T-helper 1 cell treated with Interleukin-12 subunit alpha and Interleukin-12 subunit beta and Interleukin-4 antibody, amounts not matched to agents 30 μg/mL and 1 μg/mL, for 36 hours (primary cell): ENCODE data around the gene TRAF1.

ENCODE experiments used
- H3K27ac Mint-ChIP-seq: one replicate; pipeline ENCODE4 v1.8.0; 2021; ENCODE audit warnings: mild to moderate bottlenecking, mixed read lengths
- H3K27me3 Mint-ChIP-seq: one replicate; pipeline ENCODE4 v1.8.0; 2021; ENCODE audit warnings: low read depth, mixed read lengths
- H3K36me3 Mint-ChIP-seq: one replicate; pipeline ENCODE4 v1.8.0; 2021; ENCODE audit warnings: low read depth, mixed read lengths
- H3K4me1 Mint-ChIP-seq: one replicate; pipeline ENCODE4 v1.8.0; 2021; ENCODE audit warnings: low read depth, mixed read lengths
- H3K4me3 Mint-ChIP-seq: one replicate; pipeline ENCODE4 v1.8.0; 2021; ENCODE audit warnings: mild to moderate bottlenecking, moderate library complexity, mixed read lengths
- H3K9me3 Mint-ChIP-seq: one replicate; pipeline ENCODE4 v1.8.0; 2021; ENCODE audit warnings: mixed read lengths

TRAF1 gene

DNA sequence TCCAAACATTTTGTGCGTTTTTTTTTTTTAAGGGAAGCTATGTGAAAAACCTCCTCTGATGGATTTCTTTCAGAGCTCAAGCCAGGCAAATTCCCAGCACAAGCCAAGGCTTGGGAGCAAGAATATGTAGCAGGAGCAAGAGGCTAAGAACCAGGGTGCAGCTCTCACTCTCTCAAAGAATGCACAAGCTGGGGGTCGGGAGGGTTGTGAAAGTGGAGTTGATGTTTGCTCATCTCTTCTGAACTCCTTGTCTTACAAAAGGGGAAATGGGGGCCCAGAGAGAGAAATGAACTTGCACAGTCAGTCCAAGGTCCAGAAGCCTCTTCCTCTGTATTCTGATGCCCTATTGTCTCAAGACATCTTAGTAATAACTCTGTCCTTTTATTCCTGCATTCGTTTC lies 7.7 kb upstream of the TRAF1 start:
- H3K27me3 Mint-ChIP-seq = no peaks in the 10 kb centered on the region
- H3K27ac Mint-ChIP-seq = peak overlapping the region; percentile 63
- H3K4me1 Mint-ChIP-seq = peaks cover 70% of the 10 kb centered on the region
- H3K9me3 Mint-ChIP-seq = no peaks in the 10 kb centered on the region
- no peak overlapping the region for H3K4me3 Mint-ChIP-seq
- H3K36me3 Mint-ChIP-seq = peaks cover 4% of the 10 kb centered on the region

DNA sequence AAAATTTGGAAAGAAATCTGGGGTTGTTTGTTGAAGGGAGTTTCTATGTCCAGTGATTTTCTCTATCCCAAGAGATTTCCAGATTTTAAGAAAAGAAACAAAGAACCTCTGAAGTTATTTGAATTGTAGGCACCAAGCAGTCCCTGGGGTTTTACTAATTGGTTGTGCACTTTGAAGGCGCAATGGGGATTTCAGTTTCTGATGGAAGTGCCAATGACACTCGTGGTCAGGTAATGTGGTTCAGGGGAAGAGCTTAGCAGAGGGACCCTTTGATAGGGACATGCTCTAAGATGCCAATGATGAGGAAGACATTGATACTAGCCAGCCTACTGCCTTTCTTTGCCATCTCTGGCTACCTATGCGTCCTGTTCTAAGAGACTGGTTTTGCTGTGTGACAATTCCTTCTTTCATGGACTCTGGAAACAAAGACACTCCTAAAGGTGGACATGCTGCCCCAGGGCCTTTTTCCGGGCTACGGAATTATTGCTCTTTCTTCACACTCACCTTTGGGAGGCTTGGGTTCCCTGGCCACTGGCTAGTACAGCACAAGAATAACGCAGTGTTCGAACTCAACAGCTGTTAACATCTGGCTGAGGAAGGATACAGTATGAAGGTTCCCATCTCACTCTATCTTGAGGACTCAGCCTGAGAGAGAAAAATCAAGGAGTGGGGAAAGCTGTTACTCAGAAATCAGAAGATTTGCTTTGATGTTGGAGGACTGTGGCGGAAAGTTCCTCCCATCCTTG lies 6.9 kb upstream of the TRAF1 start:
- Mint-ChIP-seq H3K4me3 (no peak overlapping the region), H3K36me3 (peaks cover 4% of the 10 kb centered on the region), H3K4me1 (peaks cover 72% of the 10 kb centered on the region), H3K9me3 (no peaks in the 10 kb centered on the region), H3K27ac (peak overlapping the region; percentile 77), H3K27me3 (no peaks in the 10 kb centered on the region)

DNA sequence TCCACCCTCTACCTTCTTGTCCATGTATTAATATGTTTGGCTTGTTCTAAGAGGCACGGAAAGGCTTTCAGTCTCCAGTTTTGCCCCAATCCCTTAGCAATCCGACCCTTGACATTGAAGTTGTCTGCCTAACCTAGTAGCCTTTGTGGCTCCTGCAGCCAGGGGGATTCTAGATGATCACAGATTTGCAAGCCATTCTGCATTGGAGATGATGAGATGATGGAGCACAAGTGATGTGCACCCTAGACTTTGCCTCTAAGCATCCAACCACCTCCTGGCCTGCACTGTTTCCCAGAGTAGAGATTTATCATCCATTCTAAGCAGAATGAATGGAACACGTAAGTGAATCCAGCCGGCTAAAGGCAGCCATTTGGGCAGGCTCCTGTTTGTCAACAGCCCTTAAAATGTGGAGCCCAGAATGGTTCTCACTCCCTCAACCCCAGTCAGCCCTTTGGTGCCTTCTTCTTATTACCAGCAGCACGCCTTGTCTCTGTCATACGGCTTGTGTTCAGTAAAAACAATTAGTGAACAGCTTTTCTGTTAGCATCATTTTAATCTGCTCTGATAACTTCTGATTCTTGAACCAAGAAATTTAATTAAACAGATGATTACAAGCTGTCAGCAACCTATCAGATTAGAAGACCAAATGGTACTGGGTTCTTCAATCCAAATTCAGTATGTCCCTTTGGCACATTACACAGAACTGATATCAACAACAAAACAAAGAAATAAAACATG lies 5.7 kb upstream of the TRAF1 start:
- no peaks in the 10 kb centered on the region for H3K27me3 Mint-ChIP-seq

DNA sequence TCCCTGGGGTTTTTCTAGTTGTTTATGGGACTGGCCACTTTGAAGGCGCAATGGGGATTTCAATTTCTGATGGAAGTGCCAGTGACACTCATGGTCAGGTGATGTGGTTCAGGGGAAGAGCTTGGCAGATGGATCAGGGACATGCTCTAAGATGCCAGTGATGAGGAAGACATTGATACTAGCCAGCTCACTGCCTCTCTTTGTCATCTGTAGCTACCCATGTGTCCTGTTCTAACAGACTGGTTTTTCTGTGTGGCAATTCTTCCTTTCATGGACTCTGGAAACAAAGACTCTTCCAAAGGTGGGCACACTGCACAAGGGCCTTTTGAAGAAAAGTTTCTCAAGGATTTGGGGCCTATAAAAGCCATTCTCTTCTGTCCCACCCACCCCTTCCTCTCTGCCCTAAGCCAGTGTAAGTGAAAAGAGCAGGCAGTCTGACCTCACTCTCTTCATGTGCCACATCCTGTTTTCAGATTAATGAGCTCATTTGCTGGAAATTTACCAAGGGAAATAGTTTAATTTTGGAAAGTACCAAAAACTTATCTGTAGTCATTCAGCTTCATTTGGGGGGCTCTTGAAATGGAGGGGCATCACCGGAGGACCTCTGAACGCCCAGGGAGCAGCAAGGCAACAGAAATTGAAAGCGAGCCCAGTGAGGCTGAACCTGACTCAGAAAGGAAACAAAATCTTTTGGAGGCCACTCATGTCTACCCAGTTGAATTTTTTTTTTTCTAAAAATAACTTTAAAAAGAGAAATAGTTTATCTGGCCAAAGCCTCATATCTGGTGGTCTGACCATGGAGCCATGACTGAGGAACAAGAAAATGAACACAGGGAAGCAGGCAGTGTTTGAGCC lies 4.9 kb upstream of the TRAF1 start:
- Mint-ChIP-seq H3K4me1 (peaks cover 84% of the 10 kb centered on the region), H3K9me3 (no peaks in the 10 kb centered on the region), H3K27ac (peak overlapping the region; percentile 100), H3K27me3 (no peaks in the 10 kb centered on the region), H3K4me3 (peak overlapping the region; percentile 75), H3K36me3 (peaks cover 4% of the 10 kb centered on the region)

More for the DNA sequence above, 5.7 kb upstream of the TRAF1 start:
- no peaks in the 10 kb centered on the region for H3K9me3 Mint-ChIP-seq
- peak overlapping the region; percentile 100 for H3K27ac Mint-ChIP-seq
- H3K36me3 Mint-ChIP-seq = peaks cover 4% of the 10 kb centered on the region
- H3K4me3 Mint-ChIP-seq = peak overlapping the region; percentile 75
- H3K4me1 Mint-ChIP-seq = peaks cover 82% of the 10 kb centered on the region

DNA sequence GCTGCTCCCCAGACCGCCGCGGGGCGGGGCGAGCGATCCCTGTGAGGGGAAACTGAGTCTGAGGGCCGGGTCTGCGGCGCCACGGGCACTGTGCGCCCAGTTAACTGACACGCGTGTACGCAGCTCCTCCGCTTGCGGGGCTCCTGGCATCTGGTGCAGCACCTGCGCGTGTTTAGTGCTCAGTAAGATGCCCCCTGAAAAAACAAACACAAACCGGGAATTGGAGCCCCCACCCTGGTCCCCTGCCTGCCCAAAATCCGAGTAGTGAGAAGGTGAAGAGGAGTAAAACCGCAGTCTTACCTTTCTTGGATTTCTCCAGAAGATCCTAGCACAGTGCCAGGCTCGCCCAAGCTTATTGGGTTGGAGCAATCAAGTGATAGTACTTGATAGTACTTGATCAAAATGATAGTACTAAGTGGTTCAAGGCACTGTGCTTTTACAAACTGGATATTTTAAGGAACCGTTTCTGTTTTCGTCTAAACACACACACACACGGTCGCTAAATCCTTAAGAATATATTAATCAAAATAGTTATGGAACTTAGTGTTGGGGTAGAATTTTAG lies 2.7 kb upstream of the TRAF1 start:
- Mint-ChIP-seq H3K27me3 (no peaks in the 10 kb centered on the region), H3K36me3 (peaks cover 12% of the 10 kb centered on the region), H3K4me1 (peaks cover 79% of the 10 kb centered on the region)

DNA sequence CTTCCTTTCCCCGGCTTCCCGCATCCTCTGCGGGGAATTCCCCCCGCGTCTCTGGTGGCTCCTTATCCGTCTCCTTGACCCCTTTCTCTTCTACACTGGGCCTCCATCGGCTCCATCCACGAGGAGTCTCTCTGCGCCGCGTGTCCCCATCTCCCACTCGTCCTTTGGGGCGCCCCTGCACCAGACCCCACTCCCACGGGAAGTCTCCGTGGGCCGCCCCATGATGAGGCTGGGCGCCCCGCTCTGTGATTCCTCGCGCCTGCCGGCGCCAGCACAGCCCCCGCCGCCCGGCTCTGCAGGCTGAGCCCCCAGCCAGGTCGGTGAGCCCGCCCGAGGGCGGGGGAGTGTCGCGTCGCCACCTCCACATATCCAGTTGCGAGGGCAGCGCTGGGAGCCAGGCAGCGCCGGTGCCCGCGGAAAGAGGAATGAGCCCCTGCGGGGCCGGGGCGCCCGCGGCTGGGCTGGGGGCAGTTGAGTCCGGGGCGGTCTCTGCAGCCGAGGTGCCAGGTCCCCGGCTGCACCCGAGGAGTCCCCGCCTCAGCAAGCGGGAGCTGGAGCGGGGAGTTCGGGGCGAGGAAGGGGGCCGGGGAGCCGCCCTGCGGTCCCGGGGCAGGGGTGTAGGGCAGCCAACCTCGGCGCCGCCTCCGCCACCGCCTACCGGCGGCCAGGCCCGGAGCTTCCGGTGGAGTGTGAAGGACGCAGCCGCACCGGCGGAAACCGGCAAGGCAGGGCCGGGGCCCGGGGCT lies 2.1 kb upstream of the TRAF1 start:
- no peaks in the 10 kb centered on the region for H3K27me3 Mint-ChIP-seq
- H3K36me3 Mint-ChIP-seq = peaks cover 19% of the 10 kb centered on the region
- peaks cover 79% of the 10 kb centered on the region for H3K4me1 Mint-ChIP-seq
- H3K4me3 Mint-ChIP-seq = peak overlapping the region; percentile 87
- peak overlapping the region; percentile 98 for H3K27ac Mint-ChIP-seq
- no peaks in the 10 kb centered on the region for H3K9me3 Mint-ChIP-seq

More for the DNA sequence above, 2.7 kb upstream of the TRAF1 start:
- Mint-ChIP-seq H3K4me3 (peak overlapping the region; percentile 72), H3K27ac (peak overlapping the region; percentile 91), H3K9me3 (no peaks in the 10 kb centered on the region)

DNA sequence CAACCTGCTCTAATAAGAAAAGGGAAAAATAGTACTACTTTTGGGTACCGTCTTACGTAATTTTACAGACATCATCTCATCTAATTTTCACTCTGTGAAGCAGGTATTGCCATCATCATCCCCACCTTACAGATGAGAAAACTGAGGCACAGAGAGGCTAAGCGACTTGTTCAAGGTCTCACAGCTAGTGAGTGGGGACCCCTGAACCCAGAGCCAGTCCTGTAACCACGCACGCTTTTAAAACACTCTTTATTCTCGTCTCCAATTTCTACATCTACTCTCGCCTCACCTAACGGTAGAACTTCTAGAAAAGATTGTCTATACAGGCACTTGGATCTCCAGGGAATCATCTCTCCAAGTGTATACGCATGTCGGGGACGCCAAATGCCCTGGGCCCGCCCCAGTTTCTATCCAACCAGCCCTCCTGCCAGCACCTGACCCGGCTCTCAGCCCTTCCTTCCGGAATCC lies 1.5 kb upstream of the TRAF1 start:
- Mint-ChIP-seq H3K36me3 (peaks cover 25% of the 10 kb centered on the region), H3K27me3 (no peaks in the 10 kb centered on the region), H3K4me1 (peaks cover 78% of the 10 kb centered on the region), H3K4me3 (peak overlapping the region; percentile 87), H3K9me3 (no peaks in the 10 kb centered on the region), H3K27ac (peak overlapping the region; percentile 98)

DNA sequence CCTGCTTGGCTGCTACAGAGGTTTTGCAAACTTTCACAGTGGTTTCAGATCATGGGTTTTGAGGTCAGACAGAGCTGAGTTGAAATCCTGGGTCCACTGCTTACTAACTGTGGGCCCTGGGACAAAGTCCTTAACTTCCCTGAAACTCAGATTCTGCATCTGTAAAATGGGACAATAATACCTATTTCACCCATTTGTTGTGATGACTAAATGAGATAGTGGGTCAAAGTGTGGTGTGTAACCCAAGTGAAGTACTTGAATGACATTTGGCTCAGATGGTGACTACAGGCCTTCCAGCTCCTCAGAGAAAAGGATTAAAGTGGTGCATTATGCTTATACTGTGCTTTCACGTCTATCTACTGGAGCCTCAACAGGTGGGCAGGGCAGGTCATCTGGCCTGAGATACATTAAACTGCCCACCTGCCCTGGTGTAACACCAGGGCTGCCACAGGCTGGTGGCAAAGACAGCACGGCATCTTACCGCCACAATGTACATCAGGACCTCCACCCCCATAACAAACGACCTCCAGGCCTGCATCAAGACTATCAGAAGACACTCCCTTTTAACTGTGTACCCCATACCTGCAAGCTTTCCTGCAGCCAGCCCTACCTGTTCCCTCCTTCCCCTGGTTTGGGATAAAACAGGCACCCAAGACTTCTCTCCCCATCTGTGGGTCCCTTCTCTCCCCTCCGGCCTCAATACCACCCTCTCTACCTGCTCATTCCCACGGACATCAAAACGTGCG lies 846 bp upstream of the TRAF1 start:
- H3K9me3 Mint-ChIP-seq = no peaks in the 10 kb centered on the region
- H3K4me1 Mint-ChIP-seq = peaks cover 77% of the 10 kb centered on the region
- peak overlapping the region; percentile 98 for H3K27ac Mint-ChIP-seq
- peak overlapping the region; percentile 87 for H3K4me3 Mint-ChIP-seq
- no peaks in the 10 kb centered on the region for H3K27me3 Mint-ChIP-seq
- H3K36me3 Mint-ChIP-seq = peaks cover 31% of the 10 kb centered on the region

DNA sequence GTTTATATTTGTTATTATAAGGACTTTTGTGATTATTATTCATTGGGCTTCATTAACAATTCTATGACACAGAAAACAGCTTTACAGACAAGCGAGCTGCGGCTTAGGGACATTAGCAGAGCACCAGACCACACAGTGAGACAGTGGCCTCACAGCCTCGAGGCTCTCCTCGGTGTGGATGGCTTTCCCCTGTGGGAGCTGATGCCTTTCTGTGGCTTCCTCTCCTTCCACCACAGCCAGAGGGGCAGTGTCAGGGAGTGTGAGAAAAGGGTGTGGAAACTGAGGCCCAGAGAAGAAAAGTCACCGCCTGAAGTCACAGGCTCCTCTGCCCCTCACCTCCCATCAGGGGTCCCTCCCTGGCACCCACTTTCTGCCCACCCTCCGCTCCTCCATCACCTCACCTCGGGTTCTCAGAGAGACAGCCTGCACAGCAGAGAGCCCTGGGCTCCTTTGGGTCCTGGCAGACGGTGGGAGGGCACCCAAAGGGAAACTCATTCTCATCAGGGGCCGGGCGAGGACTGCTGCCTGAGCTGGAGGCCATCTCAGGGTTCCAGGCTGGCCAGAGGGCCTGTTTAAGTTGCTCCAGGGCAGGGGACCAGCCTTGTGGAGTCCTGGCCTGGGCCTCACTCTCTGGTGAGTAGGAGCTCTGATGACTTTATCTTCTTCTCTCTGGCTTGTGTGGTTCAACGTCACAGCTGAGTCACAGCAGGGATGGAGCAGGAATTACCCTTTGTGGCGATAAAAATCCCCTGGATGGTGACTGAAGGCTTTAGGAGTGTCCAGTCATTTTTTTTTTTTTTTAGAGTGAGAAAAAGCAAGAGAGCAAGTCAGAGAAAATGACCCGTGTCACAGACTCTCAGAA lies 830 bp downstream of the TRAF1 start:
- peak overlapping the region; percentile 98 for H3K27ac Mint-ChIP-seq
- no peaks in the 10 kb centered on the region for H3K9me3 Mint-ChIP-seq
- H3K36me3 Mint-ChIP-seq = peaks cover 41% of the 10 kb centered on the region
- H3K27me3 Mint-ChIP-seq = no peaks in the 10 kb centered on the region
- peaks cover 78% of the 10 kb centered on the region for H3K4me1 Mint-ChIP-seq
- peak overlapping the region; percentile 87 for H3K4me3 Mint-ChIP-seq

DNA sequence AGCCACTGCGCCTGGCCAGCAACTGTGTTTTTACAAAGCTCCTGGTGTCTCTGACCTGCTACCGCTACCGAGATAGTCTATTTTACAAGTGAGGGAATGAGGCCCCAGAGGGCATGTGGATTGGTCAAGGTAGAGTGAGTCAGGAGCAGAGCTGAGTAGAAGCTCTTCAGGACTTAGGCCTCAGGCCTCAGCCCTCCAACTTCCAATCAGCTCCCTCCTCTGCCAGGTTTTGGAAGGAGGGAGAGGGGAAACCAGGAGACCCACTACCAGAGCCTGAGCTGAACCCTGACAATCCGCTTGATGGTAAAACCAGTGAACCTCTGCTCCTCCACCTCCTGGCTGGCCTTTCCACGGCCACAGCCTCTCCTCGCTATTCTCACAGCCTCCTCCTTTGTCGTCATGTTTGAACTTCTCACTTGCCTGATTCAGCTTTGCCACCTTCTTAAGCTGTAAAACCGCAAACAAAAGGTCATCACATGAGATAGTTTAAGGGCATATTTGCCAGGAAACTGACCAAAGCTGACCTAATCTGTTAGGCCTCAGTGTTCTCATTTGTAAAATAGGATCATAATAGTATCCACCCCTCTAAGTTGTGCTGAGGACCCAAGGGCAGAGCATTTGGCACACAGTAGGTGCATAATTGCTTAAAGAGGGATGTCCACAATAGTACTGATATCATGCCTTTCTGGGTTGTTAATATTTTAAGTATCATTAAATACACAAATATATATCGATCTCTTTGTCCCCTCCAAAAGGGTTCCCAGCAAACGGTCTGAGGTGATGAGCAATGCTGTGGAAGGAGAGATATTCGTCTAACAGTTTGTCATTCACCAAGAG lies 1.7 kb downstream of the TRAF1 start:
- Mint-ChIP-seq H3K27ac (peak overlapping the region; percentile 98), H3K9me3 (no peaks in the 10 kb centered on the region), H3K4me1 (peaks cover 81% of the 10 kb centered on the region), H3K36me3 (peaks cover 49% of the 10 kb centered on the region), H3K4me3 (peak overlapping the region; percentile 87), H3K27me3 (no peaks in the 10 kb centered on the region)

DNA sequence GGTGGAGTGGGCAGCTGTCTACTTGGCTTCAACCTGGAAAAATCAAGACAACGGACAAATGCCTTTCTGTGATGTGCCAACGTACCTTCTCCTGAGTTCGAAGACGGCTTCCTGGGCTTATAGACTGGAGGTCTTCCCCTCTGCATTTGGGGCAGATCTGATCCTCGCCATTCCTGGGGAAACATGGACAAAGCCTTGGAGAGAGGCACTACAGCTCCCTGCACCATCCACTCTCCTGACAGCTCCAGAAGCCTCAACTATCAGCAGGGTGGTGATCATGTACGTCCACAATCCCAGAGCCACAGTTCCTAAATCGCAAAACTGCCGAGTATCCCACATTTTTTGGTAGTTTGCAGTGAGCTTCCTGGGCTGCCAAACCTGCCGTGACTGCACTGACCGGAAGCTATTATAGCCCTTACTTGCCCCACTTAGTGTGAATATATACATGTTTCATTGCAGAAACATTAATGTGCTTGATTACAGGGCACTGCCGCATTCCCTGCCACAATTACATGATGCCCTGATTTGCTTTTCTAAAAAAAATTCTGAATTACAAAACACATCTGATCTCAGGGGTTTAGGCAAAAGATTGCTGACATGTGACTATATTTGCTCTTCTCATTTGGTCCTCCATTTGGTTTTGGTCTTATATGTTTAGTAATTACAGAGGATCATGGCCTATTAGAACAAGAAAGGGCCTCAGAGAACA lies 2.8 kb downstream of the TRAF1 start:
- H3K36me3 Mint-ChIP-seq = peaks cover 59% of the 10 kb centered on the region
- no peaks in the 10 kb centered on the region for H3K27me3 Mint-ChIP-seq
- no peaks in the 10 kb centered on the region for H3K9me3 Mint-ChIP-seq
- peak overlapping the region; percentile 87 for H3K4me3 Mint-ChIP-seq
- H3K27ac Mint-ChIP-seq = peak overlapping the region; percentile 98
- H3K4me1 Mint-ChIP-seq = peaks cover 81% of the 10 kb centered on the region
